CD4-positive, alpha-beta T cell treated with Interleukin-6 at 100 ng/mL for 8 hours (primary cell): ENCODE measurements around the gene KHK.

Experiments
- DNase-seq: peaks from one replicate; pipeline ENCODE4 v3.0.0-alpha.2; 2020; ENCODE audit warnings: mixed read lengths, low spot score

KHK gene

DNA sequence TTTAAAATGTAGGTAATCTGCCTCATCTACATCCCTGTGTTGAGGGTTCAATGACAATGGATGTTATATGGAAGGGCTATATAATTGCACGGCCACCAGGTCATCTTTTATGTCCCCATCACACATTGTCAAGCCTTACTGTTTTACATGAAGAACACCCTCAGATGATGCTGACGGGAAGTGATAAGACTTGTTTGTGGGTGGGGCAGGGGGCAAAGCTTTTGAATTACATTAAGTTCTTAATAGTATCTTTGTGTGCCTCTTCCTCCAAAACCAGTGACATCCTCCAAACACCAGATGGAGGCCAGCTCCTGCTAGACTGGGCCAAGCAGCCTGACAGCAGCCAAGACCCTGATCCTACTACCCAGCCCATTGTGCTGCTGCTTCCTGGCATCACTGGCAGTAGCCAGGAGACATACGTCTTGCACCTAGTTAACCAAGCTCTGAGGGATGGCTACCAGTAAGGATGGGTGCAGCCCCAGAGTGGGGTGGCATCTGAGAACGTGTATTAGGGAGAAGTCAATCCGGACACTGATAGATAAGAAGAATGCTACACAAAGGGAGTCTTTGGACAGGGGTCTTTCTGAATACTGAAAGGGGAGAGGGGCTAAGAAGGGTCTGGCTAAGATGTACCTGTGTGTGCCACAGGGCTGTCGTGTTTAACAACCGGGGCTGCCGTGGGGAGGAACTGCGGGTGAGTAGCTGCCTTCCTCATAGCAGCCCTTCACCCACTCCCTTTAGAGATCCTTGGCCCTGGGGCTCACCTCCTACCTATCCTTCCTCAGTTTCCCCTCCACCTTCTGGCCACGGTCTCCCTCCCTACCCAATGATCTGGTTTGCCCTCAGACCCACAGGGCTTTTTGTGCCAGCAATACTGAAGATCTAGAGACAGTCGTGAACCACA is 42.3 kb downstream of the KHK start:
- DNase-seq, result no peak

DNA sequence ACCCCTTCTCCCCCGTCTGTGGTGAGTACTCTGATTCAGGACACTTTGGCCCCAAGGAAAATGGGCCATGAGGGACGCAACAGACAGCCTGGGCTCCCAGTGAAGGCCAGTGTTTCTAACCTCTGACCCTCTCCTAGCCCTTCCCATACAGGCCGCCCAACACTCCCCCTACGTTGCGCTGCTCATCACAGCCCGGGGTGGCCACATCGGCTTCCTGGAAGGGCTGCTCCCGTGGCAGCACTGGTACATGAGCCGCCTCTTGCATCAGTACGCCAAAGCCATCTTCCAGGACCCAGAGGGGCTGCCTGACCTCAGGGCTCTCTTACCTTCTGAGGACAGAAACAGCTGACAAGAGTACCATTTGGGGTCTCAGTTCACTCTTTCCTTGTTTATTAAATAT is 43.8 kb downstream of the KHK start:
- no peak for DNase-seq

DNA sequence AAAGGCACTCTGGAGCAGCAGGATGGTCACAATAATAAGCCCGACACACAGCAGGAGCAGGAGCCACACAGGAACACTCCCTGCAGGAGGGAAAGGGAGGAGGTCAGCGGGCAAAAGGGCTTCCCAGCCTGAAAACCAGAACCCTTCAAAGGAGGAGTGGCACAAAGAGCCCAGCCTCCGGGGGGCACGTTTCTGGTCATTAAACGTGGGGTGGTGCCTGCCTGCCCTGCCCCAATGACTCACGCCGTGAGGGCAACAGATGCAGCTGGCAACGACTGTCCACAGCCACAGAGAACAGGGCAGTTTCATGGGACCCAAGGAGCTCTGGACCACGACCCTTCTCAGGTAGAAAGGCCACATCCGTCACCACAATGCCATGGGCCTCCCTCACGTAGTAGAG is 44.9 kb downstream of the KHK start:
- no peak for DNase-seq

DNA sequence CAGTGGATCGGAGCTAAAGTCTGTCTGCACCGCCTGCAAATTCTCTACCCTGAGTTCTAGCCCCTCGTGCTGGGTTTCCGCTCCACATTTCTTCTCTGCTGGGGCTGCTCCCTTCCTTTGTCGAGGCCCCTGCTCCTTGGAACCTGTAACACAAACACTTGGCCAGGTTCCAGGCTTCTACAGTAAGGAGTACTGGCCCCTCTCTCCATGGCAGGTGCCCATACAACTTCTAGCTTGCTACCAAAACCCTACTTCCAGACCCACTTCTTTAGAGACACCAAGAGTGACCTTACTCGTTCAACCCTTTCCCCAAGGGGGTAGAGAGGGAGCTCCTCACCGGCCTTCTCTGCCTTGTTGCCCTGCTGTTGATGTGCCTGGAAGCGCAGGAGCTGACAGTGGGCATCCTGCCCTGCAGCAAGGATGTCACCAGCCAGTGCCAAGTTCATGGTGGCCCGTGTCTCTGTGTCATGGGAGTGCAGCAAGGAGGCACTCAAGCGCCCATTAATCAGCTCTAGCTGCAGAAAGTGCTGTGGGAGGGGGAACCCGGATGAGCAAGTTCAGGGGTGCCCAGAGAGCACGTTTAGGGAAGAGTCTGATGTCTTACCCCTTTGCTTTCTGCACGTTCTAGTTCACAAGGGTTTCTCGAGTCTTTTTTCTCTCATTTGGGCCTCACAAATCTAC is 46.8 kb downstream of the KHK start:
- DNase-seq, result no peak

DNA sequence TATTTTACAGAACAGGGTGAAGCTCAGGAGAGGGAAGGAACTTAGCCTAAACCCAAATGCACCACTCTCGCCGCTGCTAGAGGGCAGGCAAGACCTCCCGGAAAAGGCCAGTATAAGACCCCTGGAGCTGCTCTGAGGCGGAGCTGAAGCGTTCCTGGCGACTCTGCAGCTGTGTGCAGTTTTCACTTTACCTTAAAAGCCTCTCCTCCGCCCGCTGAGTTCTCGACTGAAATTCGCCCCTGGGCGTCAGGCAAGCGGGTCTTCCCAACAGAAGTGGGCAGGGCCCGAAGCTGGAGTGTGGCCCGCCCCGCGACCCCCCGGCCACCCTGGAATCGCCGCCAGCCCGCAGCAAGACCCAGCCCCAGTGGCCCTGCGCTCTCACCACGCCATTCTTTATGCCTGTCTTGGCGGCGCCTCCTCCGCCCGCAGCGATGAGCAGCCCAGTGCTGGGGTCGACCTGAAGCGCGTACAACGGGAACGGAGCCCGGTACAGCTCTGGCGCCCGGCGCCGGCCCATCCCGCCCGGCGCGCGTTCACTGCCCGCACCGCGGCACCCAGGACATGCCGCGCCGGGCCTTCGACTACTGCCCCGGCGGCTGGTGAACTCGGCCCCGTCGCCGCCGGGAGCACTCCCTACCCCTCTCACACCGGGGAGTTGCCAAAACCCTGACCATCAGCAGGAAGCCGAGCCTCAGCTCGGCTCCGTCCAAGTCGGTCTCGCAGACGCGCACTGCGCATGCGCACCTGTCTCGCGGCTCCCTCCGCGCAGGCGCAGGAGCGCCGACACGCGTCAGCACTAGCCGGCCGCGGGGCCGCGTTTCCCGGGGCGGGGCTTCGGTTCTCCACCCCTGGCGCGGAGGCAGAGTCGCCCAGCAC is 47.6 kb downstream of the KHK start, which contains the start of gene PREB:
PREB (minus strand) TSS at position 732 of the 876 bp plus-strand sequence; CDS start at position 517, 215 bp downstream.
- peak; percentile 97 for DNase-seq

DNA sequence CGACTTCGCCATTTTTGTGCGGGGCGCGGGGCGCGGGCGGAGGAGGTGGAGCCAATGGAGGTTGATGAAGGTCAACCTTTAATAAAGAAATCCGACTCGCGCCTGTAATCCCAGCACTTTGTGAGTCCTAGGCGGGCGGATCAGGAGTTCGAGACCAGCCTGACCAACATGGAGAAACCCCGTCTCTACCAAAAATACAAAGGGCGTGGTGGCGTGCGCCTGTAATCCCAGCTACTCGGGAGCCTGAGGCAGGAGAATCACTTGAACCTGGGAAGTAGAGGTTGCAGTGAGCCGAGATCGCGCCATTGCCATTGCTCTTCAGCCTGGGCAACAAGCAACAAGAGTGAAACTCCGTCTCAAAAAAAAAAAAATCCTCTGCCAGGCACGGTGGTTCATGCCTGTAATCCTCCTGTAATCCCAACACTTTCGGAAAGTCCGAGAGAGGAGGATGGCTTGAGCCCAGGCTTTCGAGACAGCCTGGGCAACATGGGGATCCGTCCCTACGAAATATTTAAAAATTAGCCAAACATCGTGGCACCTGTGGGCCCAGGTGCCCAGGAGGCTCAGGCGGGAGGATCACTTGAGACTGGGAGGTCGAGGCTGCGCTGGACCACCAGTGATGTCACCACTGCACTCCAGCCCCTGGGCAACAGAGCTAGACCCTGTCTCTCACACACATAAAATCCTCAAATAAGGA is 48.4 kb downstream of the KHK start:
- DNase-seq, result no peak

DNA sequence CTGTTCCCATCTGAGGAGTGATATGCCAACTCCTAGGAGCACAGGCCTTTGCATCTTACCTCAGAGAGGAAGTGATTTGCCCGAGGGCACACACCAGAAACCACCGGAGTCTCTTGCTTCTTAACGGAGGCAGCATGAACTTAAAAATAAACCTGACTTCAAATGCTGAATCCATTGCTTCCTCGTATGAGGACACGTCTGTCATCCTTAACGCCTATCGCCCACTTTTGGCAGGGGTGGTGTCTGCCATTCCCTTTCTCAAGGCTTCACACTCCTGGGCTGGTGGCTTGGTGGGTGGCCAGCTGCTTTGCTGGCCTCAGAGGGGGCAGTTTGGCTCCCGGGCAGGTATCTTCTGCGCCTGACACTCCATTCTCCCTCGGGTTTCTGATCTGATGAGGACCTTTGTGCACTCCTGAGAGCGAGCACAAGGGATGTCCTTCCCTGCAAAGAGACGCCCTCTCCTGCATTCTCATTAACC is 48.9 kb downstream of the KHK start:
- DNase-seq, result no peak

DNA sequence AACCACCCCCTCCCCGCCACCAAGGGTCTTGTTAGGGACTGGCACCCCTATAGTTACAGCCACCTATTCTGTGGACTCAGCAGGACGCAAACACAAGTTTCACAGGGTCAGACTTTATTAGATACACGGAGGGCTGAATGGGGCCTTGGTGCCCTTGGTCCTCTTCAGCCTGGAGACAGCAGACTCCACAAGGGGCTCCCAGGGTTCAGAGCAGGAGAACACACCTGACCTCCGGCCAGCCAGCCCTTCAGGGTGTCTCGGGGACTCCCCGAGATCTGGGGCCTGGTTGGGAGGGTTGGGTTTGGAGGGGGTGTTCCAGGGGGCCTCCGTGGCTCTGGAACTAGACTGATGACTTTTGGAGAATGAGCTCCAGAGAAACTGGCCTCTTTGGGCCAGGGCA is 50.2 kb downstream of the KHK start:
- no peak for DNase-seq

DNA sequence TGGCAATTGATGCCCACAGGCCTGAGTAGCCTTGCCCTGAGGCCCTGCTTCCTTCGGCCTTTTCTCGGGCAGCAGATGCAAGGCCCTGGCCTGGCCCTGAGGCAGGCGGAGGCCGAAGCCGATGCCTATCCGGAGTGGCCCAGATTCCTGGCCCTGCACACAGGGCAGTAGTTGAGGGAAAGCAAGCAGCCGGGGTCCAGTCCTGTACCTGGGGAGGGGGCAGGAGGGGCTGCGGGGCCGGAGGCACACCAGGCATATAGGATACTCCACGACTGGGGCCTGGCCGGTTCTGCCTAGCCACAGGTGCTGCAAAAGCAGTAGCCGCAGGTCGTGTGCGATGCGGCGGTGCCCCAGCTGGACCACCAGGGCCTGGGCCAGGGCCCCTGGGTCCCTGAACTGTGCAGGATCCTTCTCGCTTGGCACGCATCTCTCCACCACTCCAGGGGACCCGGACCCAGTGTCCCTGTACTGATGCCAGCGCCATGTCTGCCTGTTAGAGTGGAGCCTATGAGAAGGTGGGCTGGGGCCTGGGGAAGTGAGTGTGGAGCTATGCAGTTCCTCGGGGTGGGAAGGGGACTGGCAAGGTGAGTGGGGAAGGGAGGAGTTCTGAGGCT is 50.9 kb downstream of the KHK start:
- DNase-seq, result no peak

DNA sequence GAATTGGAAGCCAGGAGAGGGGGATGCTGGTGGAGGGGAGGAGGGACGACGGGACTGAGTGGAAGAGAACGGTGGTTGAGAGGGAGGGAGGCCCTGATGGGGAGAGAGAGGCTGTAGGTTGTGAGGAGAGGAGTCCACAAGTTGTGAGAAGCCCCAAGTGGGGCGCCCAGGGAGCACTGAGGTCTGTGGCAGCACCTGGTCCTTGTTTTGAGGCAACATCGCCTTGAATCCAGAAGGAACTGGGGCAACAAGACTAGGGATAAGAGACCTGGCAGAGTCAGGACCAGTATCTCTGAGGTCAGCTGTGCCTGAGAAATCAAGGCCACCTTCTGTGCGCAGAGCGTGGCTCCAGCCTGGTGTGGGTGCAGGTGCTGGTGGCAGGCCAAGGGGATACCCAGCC is 51.5 kb downstream of the KHK start:
- DNase-seq, result no peak

DNA sequence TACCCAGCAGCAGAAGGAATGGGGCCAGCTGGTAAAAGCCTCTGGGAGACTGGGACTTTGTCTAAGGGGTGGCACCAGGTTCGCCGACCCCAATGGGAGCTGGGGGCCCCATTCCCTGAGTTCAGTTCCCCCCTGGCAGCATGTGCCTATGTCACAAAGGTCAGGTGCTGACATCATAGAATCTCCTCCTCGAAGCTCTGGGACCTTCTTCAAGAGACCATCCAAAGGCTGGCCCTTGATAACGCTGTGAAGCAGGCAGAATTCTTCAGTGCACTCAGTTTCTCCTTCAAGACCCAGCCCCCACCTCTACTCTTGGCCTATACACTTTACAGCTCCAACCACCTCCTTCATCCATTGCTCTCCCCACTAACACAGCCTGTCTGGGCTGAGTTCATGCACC is 52.7 kb downstream of the KHK start, which contains the start of gene PRR30:
PRR30 (minus strand) TSS at position 101 of the 400 bp plus-strand sequence. CDS start 1,081 bp downstream, outside the sequence.
- no peak for DNase-seq

DNA sequence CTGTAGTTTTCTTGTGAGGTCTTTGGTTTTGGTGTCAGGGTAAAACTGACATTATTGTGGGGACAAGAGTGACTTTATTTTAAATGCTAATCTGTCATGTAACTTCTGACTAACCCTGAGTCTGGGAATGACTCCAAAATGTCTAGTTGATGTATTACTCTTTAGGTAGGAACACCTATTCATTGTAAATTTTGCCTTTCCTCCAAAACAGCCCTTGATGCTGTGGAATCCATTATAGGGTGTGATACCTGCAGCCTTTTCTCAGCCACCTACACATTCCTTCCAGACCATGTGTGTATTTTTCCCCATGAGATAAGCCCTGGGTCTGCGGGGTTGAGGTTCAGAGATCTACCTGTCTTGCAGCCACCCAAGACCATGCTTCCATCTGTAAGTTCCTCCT is 56.7 kb downstream of the KHK start:
- no peak for DNase-seq

DNA sequence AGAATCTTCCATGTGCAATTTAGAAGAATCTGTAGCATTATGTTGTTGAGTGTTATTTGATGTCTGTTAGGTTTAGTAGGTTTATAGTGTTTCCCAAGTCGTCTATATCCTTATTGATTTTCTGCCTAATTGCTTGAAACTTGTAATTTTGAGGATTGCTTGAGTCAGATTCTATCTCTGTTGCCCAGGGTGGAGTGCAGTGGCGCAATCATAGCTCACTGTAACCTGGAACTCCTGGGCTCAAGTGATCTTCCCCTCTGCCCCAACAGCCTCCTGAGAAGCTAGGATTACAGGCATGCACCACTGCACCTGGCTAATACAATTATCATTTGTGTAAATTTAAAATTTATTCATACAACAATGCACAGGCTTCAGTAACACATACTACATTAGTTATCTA is 59.1 kb downstream of the KHK start:
- no peak for DNase-seq

DNA sequence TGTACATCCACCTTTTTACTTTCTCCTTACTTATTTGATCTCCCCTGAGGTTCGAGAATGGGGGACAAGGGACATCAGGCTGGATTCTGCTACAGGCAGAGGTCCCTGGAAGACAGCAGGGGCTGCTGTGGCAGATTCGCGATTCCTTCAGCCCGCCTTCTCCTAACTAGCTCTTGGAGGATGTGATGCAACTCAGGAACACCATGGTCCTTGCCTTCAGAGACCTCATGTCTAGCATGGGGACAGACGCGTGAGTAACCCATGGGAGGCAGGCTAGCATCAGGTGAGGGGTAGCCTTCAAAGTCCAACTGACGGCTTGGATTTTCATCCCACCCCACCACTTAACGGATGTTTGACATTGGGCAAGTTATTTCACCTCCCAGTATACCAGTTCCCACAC is 61.4 kb downstream of the KHK start:
- DNase-seq, result no peak

DNA sequence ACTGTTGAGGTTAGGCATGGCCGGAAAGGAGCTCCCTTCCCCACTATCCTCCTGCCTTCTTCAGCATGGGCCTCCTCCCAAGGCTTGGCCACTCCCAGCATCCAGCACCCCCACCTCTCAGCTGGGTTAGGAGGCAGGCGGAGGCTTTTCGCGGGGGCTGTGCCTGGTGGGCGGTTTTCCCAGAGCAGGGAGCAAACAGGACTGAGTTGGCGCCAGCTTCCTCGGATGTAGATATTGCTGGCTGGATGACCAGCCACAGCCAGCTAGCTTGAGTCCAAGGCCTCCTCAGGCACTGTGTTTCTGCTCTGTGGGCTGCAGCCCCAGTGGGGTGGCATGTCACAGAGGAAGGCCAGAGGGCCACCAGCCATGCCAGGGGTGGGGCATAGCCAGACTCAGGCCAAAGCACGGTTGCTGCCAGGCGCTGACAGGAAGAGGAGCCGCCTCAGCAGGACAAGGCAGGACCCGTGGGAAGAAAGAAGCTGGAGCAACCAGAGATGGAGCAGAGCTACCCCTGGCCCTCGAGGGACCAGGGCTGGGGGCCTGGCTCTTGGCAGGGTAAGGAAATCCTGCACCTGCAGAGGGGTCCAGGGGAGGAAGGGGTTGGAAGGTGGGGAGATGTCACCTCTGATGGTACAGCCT is 62.3 kb downstream of the KHK start, which contains the start of gene TCF23:
TCF23 (plus strand) TSS at position 204 of the 639 bp plus-strand sequence; CDS start at position 334, 130 bp downstream.
- no peak for DNase-seq

DNA sequence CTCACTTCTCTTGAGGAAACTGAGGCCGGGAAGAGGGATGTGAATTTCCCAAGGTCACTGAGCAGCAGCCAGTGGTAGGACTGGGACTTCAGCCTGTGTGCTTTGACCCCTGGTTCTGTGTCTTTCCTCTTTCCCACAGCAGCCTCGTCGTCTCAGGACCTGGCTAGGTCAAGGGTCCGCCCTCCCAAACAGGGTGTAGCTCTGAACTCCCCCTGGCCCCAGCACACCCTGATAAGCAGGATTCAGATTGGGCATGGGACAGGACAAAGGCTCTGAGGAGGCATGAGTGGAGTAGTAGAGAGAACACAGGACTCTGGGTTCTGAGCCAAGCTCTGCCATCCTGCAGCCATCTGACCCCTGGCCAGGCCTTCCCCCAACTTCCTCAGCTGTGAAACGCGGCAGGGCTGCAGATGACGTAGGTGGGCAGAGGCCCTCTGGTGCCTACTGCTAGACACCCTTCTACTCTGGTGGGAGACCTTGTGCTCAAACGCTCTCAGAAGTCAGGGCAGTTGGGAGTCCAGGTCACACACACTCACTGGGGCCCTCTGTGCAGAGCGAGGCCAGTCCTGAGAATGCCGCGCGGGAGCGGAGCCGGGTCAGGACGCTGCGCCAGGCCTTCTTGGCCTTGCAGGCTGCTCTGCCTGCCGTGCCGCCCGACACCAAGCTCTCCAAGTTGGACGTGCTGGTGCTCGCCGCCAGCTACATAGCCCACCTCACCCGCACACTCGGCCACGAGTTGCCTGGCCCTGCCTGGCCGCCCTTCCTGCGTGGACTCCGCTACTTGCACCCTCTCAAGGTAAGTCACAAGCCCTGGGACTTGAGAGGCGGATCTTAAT is 63.2 kb downstream of the KHK start:
- no peak for DNase-seq
